NCI-H774 (cell line): Measurements from ENCODE around the gene HSBP1L1.

Experiments
- DNase-seq: peaks from one replicate; lab custom pipeline; 2025; lab: John Stamatoyannopoulos, UW

The HSBP1L1 gene

DNA sequence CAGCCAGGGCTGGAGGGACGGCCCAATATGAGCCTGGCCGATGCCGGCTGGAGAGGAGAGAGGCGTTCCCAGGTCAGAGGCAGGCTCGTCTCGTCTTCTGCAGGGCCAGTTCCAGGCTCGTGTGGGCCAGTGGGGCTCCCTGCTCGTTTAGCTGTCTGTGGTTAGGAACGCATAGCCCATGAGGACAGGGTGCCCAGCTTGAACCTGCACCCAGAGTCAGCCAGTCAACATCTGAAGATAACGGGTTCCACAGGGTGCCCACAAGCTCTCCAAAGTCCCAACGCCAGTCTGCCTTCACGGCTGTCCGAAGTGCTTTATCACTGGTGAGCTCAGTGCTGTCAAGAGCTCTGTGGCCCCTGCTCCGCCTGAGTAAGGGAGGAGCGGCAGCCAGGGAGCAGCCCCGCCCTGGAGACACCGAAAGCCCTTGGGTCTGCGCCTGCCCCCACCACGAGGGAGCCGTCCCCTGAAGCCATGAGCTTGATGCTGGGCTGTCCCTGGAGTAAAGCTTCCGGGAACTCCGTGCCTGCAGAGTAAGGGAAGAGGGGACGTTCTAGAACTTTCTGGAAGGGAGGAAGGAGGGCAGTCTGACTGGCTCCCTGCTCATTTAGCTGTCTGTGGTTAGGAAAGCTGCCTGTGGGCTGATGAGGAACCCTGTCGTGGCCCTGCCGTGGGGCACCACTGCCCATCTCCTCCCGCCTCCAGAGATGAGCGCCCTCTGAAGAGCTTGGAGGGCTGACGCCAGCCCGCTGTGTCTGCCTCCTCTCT, 2.7 kb upstream of the HSBP1L1 start:
- no peak for DNase-seq

- DNase-seq: no peak
Observed at GRCh38 chr18:79962311-79962710, 2.1 kb upstream of the HSBP1L1 start.

GRCh38 chr18:79962835-79963657, 1.4 kb upstream of the HSBP1L1 start:
- DNase-seq: no peak

- DNase-seq: no peak
Observed at GRCh38 chr18:79963658-79964329, 649 bp upstream of the HSBP1L1 start.

DNA sequence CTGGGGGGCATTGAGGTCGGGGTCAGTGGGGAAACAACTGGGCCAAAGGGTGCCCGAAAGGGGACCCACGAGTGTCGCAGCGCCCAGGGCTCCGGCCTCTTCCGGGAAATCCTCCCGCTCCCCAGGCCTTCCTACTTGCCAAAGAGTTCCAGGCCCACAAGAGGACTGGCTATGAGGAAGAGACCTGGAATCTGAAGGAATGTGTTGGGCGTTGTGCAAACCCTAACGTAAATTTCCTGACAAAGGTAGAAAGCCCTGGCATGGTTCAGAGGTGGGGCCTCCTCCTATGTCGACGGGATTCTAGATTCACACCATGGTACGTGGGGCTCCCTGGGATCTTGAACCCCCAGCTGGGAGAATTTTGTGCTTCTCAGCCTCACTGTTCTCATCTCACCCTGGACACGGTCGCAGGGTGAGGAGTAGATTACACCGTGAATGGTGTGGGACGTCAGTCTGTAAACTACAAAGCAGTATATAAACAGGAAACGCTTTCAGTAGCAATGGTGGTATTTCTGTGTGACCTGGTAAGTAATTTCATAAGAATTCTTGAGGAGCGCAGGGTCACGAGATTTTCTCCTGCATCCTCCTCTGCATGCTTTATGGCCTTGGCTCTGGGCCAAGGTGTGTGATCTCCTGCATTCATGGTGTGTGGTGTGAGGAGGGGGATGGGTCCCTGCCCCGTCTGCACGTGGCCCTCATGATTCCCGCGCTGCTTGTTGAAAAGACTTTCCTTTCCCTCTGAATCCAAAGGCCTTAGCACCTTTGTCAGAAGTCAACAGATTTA, 868 bp downstream of the HSBP1L1 start:
- DNase-seq: no peak

GRCh38 chr18:79970419-79971133, 6.1 kb downstream of the HSBP1L1 start:
- no peak for DNase-seq

- no peak for DNase-seq
Observed at GRCh38 chr18:79971211-79971952, 6.9 kb downstream of the HSBP1L1 start.

GRCh38 chr18:79971986-79972385, 7.5 kb downstream of the HSBP1L1 start:
- DNase-seq: no peak

- DNase-seq: no peak
Observed at GRCh38 chr18:79972720-79973119, 8.3 kb downstream of the HSBP1L1 start.

GRCh38 chr18:79973517-79973916, 9.1 kb downstream of the HSBP1L1 start:
- DNase-seq: no peak

DNA sequence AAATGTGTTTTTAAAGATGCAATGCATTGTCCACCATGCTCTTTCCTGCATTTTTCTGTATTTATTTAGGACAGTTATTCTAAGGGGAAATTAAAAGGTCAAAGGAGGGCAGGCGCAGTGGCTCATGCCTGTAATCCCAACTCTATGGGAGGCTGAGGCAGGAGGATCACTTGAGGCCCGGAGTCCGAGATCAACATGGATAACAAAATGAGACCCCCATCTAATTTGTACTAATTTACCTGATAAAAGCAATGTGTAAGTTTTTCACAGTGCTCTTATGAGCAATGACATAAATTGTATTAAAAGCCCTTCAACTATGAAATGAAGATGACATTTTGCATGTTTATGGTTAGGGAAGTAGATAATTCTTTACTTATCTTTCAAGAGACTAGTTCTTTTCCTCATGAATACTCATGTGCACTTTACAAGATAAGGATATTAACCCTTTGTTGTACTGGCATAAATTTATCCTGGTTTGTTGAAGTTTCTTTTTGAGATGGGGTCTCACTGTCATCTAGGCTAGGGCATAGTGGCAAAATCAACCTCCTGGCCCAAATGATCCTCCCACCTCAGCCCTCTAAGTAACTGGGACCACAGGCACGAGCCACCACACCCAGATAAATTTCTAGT, 9.7 kb downstream of the HSBP1L1 start:
- DNase-seq: no peak

GRCh38 chr18:79975043-79975442, 10.6 kb downstream of the HSBP1L1 start:
- no peak for DNase-seq

DNA sequence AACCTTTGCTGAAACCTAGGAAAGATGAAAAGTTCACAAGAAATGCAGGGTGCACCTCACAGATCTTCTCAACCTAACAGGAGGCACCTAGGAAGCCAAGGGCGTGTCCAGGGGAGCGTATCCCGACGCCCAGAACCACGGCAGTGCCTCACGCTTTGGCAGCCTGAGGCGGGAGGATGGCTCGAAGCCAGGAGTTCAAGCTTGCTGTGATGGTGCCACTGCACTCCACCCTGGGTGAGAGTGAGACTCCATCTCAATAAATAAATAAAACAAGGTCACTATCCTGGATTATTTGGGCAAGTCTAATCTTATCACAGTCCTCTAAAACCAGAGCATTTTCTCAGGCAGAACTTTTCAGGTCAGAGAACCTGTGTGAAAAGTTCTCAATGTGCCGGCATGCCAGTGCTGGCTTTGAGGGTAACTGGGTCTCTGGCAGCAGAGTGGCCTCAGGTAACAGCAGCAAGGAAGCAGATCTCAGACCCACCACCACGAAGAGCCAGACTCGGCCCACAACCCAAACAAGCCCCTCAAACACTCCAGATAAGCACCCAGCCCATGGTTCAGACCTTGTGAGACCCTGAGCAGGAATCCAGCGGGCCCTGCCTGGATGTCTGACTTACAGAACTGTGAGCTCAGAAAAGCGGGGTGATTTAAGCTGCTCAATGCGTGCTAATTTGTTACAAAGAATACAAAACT, 11.7 kb downstream of the HSBP1L1 start:
- no peak for DNase-seq

DNA sequence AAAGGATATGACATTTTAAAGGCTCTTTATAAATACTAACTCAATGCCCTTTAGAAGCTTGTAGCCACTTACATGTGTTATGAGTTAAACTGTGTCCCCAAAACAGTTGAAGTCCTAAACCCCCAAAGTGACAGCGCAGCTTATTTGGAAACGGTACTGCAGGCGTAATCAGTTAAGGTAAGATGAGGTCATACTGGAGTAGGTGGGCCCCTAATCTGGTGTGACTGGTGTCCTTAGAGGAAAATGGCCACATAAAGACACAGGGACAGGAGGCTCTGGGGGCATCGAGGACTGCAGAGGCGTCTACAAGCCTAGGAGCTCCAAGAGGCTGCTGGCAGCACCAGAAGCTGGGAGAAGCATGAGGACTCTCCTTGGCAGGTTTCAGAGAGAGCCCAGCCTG, 15.4 kb downstream of the HSBP1L1 start:
- DNase-seq: no peak

DNA sequence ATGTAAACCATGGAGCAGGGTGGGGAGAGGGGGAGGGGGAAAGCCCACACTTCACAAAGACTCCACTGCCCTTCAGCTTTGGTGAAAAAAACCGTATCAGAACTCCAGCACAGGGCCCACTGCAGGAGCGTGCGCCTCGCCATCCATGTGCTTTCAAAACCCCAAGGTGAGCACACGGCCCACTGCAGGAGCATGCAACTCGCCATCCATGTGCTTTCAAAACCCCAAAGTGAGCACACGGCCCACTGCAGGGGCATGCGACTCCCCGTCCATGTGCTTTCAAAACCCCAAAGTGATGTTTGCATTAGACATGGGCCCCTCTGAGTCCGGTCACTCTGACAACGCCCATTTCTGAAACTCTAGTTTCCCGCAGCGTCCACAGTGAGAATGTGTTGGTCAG, 16.1 kb downstream of the HSBP1L1 start:
- DNase-seq: no peak

DNA sequence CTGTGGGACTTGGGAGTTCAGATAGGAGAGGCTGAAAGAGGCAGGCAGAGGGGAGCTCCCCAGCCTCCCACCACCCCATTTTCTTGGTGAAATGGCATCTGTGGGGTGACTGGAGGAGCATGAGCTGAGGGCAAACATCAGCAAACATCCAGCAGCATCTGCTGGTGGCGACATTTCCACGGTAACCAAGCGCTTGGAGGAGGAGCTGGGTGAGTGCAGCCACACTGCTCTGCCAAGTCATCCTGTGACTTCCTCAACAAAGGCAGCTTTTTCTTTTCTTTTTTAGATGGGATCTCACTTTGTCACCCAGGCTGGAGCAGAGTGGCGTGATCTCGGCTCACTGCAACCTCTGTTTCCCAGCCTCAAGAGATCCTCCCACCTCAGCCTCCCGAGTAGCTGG, 18.3 kb downstream of the HSBP1L1 start:
- DNase-seq: no peak

- no peak for DNase-seq
Observed at GRCh38 chr18:79983253-79983652, 18.8 kb downstream of the HSBP1L1 start.

- no peak for DNase-seq
Observed at GRCh38 chr18:79983793-79984192, 19.4 kb downstream of the HSBP1L1 start.

DNA sequence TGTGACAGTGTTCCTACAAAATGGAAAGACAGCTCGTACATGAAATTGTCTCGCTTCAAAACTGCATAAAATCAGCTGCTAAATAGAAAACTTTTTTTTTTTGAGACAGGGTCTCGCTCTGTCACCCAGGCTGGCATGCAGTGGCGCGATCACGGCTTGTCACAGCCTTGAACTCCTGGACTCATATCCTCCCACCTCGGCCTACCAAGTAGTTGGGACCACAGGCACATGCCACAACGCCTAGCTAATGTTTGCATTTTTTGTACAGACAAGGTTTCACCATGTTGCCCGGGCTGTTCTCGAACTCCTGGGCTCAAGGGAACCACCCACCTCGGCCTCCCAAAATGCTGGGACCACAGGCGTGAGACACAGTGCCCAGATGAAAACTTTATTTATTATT, 20.7 kb downstream of the HSBP1L1 start:
- DNase-seq: no peak

DNA sequence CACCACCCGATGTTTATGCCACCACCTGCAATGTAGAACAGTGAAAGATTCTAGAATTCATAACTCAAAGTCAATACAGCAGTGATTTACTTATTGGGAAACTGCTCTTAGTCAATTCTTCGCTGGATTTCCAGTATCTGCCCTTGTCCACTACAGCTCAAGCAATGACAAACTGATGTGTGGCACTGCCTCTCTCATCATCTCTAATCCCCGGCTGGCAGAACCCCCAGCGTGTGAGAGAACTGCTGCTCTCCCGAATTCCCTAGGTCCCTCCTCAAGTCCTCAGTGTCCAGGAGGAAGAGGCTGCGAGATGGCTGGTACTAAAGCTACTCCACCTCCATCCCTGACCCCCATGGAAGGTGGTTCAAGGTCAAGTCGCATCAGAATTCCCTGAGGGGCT, 22.3 kb downstream of the HSBP1L1 start:
- DNase-seq: no peak
